GM21526 (cell line): ENCODE data around the gene PTK7.

Experiments used
- ATAC-seq: cut with Tn5 transposase; IDR thresholded peaks from one replicate; pipeline ENCODE4 v1.9.1; 2021; ENCODE audit warnings: moderate library complexity; ENCODE audit not compliant: unreplicated experiment, low FRiP score

Gene PTK7

DNA sequence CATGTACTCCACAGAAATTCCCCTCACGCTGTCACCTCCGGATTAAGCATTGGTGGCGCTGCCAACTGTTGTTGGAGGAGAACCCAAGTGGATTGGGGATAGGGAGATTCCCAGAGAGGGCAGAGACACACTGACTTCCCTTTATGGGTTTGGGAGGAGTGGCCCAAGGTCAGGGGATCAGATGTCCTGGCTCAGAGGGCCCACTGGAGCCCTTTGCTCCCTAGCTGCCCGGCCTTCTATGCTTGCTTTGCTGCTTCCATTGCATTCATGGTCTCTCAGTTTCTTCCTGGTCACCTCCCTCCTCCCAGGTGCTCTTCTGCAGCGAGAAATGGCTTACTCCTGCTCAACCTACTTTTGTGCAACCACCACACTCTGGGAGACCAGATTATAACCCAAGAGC lies 120.2 kb downstream of the PTK7 start:
- ATAC-seq = no peak

DNA sequence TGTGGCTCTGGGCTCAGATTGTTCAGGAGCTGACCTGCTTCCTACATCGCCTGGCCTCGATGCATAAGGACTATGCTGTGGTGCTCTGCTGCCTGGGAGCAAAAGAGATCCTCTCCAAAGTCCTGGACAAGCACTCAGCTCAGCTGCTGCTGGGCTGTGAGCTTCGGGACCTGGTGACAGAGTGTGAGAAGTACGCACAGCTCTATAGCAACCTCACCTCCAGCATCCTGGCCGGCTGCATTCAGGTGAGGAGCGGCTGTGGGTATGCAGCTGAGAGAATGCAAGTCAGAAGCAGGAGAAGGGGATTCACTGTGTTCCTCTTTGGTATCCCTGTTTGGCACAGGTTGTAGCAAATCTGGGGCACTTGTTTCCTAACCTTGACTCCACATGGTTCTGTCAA lies 123.8 kb downstream of the PTK7 start:
- ATAC-seq = no peak

DNA sequence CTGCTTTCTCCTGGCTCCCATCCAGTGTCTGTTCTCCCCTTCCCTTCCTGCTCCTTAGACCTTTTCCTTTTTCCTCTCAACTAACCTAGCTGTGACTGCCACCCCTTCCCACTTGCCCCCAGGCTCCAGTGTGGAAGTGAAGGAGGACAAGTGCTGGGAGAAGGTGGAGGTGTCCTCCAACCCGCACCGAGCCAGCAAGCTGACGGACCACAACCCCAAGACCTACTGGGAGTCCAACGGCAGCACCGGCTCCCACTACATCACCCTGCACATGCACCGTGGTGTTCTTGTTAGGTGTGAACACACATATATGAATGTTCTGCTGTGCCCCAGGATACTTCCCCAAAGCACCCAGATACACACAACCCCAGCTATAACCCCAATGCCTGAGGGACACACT lies 124.4 kb downstream of the PTK7 start:
- no peak for ATAC-seq

DNA sequence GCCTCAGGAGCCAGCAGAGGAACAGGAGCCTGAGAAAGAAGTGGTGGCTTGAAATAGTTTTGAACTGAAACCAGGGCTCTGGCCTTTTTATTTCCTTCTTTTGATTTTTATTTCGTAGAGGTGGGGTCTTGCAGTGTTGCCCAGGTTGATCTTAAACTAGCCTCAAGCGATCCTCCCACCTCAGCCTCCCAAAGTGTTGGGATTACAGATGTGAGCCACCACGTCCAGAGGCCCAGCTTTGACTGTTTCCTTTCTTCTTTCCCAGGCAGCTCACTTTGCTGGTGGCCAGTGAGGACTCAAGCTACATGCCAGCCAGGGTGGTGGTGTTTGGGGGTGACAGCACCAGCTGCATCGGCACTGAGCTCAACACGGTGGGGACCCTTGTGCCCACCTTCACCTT lies 126.3 kb downstream of the PTK7 start:
- no peak for ATAC-seq

DNA sequence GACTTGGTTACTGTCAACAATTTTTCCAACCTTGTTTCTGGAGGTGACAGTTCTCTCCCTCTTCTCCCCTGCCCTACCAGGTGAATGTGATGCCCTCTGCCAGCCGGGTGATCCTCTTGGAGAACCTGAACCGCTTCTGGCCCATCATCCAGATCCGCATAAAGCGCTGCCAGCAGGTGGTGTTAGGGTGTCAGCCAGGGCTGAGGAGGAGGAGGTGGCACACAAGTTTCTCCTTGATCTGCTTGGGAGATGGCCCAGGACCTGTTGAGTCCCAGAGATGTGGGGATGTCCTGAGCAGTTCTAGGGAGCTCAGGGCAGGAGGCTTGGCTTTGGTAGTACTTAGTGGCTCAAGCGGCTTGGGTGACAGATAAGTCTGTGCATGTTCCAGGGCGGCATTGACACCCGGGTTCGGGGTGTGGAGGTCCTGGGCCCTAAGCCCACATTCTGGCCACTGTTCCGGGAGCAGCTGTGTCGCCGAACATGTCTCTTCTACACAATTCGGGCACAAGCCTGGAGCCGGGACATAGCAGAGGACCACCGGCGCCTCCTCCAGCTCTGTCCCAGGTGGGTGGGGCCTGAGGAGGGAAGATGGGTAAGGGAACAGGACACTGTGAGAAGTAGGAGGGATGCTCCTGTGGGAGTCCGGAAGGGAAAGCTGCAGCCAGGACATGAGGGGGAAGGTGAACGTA lies 127.1 kb downstream of the PTK7 start:
- ATAC-seq = no peak

DNA sequence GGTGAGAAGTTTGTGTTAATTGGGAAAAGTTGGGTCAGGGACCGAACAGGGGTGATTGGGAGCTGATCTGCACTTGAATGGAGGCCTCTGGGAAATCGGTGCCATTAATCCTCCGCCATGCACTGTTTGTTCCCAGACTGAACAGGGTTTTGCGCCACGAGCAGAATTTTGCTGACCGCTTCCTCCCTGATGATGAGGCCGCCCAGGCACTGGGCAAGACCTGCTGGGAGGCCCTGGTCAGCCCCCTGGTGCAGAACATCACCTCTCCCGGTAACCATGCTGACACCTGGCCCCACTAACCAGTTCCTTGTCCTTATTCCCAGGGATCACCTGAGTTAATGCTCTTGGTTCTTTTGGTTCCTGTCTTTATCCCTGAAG lies 127.6 kb downstream of the PTK7 start:
- ATAC-seq = no peak

DNA sequence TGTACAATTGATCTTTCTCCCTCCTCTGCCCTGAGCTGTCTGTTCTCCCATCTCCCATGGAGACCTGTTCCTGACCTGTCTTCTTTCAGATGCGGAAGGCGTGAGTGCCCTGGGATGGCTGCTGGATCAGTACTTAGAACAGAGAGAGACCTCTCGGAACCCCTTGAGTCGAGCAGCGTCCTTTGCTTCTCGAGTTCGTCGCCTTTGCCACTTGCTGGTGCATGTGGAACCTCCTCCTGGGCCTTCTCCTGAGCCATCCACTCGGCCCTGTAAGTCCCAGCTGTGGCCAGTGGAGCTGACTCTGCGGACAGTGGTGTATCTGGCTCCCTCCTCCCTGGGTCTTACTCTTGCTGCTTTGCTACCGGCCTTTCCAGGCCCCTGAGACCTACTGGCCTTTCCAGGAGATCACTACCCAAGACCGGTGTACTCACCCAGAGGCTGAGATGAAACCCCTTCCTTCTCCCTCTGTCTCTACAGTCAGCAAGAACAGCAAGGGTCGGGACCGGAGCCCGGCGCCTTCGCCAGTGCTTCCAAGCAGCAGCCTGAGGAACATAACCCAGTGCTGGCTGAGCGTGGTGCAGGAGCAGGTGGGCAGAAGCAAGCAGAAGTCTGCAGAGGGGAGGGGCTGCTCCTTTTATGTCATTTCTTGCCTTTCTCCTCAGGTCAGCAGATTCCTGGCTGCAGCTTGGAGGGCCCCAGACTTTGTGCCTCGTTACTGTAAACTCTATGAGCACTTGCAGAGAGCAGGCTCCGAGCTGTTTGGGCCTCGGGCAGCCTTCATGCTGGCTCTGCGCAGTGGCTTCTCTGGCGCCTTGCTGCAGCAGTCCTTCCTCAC lies 128.4 kb downstream of the PTK7 start:
- ATAC-seq = no peak

DNA sequence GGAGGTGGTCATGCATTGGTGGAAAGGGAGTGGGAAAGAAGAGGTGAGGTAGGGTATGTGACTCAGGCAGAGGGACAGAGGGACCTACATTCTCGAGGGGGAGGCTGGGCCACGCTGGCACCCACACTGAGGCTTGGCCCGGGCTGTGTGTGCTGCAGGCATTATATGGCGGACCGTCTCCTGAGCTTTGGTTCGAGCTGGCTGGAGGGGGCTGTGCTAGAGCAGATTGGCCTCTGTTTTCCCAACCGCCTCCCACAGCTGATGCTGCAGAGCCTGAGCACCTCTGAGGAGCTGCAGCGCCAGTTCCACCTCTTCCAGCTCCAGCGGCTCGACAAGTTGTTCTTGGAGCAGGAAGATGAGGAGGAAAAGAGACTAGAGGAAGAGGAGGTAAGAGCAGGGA lies 129.7 kb downstream of the PTK7 start:
- ATAC-seq = no peak

DNA sequence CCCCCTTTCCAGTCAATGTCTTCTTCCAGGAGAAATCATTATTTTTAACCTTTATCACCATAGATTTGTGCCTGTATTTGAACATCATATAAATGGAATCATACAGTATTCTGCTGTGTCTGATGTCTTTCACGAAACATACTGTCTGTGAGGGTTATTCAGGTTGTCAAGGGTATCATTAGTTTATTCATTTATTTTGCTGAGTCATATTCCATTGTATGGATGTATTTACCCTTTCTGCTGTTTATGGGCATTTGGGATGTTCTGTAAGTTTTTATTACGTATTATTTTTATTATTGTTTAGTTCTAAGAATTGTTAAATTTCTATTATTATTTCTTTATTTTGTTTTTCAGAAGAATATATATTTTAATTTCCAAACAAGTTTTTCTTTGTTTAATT lies 131.2 kb downstream of the PTK7 start:
- ATAC-seq = no peak
